GM21786 (cell line): ENCODE measurements around the gene SMAD7.
A peak's percentile ranks its signal among the peaks of the same experiment; 100 is the strongest.

Experiments used
- ATAC-seq: cut with Tn5 transposase; IDR thresholded peaks from one replicate; pipeline ENCODE4 v1.9.1; 2021; ENCODE audit not compliant: unreplicated experiment

The SMAD7 gene

GRCh38 chr18:48896875-48897511, 53.8 kb downstream of the SMAD7 start:
- peak; percentile 66 for ATAC-seq

- ATAC-seq: no peak
Observed at GRCh38 chr18:48896326-48896874, 54.4 kb downstream of the SMAD7 start.

GRCh38 chr18:48894799-48895346, 55.9 kb downstream of the SMAD7 start:
- ATAC-seq: no peak

GRCh38 chr18:48893608-48894600, 56.9 kb downstream of the SMAD7 start:
- ATAC-seq: no peak

GRCh38 chr18:48893061-48893607, 57.6 kb downstream of the SMAD7 start:
- no peak for ATAC-seq

GRCh38 chr18:48892146-48892855, 58.5 kb downstream of the SMAD7 start:
- no peak for ATAC-seq

- no peak for ATAC-seq
Observed at GRCh38 chr18:48891721-48892120, 59.0 kb downstream of the SMAD7 start.

- no peak for ATAC-seq
Observed at GRCh38 chr18:48889981-48890762, 60.6 kb downstream of the SMAD7 start.

- ATAC-seq: no peak
Observed at GRCh38 chr18:48889115-48889941, 61.4 kb downstream of the SMAD7 start.

GRCh38 chr18:48888773-48889080, 62.0 kb downstream of the SMAD7 start:
- no peak for ATAC-seq

- no peak for ATAC-seq
Observed at GRCh38 chr18:48887905-48888772, 62.6 kb downstream of the SMAD7 start.

- ATAC-seq: no peak
Observed at GRCh38 chr18:48887294-48887904, 63.4 kb downstream of the SMAD7 start.

GRCh38 chr18:48886520-48887293, 64.1 kb downstream of the SMAD7 start:
- ATAC-seq: no peak

- ATAC-seq: no peak
Observed at GRCh38 chr18:48885924-48886400, 64.8 kb downstream of the SMAD7 start.

GRCh38 chr18:48885266-48885923, 65.4 kb downstream of the SMAD7 start:
- no peak for ATAC-seq

- ATAC-seq: no peak
Observed at GRCh38 chr18:48884771-48885170, 66.0 kb downstream of the SMAD7 start.
